NCI-H1105 treated with DMSO at 0.1 percent for 48 hours (cell line): ENCODE results near the gene SYNGR3.
"Not testable (repeated sequence)": the region's sequence is repeated elsewhere in the genome, so short reads cannot be mapped to it uniquely, and the experiment has no call there.

Experiments
- DNase-seq: peaks from one replicate; lab custom pipeline; 2025; lab: John Stamatoyannopoulos, UW

The SYNGR3 gene

GRCh38 chr16:2008631-2009163 lies 18.9 kb downstream of the SYNGR3 start:
- DNase-seq, result no peak

GRCh38 chr16:2009164-2009711 lies 19.5 kb downstream of the SYNGR3 start:
- no peak for DNase-seq

- peak; percentile 66 for DNase-seq
Observed at GRCh38 chr16:2009791-2010510, 20.2 kb downstream of the SYNGR3 start, which contains the start of gene ZNF598. ZNF598 (minus strand) TSS chr16:2009821.

DNA sequence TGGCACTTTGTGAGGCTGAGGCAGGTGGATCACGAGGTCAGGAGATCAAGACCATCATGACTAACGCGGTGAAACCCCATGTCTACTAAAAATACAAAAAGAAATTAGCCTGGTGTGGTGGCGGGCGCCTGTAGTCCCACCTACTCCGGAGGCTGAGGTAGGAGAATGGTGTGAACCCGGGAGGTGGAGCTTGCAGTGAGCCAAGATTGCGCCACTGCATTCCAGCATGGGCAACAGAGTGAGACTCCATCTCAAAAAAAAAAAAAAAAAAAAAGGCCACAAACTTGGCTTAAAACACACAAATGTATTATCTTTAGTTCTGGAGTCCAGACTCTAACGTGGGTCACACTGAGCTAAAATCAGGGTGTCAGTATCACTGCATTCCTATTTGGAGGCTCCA lies 22.0 kb downstream of the SYNGR3 start:
- DNase-seq, result not testable (repeated sequence)

GRCh38 chr16:2013527-2013926 lies 23.8 kb downstream of the SYNGR3 start:
- no peak for DNase-seq

DNA sequence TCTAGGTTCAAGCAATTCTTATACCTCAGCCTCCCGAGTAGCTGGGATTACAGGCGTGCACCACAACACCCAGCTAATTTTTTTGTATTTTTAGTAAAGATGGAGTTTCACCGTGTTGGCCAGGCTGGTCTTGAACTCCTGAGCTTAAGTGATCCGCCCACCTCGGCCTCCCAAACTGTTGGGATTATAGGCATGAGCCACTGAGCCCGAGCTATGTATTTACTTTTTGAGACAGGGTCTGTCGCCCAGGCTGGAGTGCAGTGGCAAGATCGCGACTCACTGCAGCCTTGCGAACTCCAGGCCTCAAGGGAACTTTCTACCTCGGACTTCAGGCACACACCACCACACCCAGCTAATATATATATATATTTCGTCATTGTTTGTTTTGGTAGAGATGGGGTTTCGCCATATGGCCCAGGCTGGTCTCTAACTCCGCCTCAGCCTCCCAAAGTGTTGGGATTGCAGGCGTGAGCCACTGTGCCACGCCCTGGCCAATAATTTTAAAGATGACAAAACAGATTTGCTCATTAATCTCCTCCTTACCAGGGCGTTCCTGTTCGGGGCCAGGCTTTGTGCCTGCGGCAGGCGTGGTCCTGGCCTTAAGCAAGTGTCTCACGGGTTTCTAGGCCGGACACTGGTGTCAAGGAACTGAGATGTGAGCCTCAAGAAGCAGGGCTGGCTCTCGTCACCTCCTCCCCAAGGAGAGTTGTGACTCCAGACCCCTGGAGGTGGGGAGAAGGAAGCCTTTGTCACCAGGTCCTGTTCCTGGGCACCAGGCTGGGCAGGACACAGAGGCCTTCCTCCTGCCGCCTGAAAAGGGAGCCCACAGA lies 25.6 kb downstream of the SYNGR3 start:
- no peak for DNase-seq

GRCh38 chr16:2015947-2016208 lies 26.1 kb downstream of the SYNGR3 start:
- DNase-seq, result no peak

DNA sequence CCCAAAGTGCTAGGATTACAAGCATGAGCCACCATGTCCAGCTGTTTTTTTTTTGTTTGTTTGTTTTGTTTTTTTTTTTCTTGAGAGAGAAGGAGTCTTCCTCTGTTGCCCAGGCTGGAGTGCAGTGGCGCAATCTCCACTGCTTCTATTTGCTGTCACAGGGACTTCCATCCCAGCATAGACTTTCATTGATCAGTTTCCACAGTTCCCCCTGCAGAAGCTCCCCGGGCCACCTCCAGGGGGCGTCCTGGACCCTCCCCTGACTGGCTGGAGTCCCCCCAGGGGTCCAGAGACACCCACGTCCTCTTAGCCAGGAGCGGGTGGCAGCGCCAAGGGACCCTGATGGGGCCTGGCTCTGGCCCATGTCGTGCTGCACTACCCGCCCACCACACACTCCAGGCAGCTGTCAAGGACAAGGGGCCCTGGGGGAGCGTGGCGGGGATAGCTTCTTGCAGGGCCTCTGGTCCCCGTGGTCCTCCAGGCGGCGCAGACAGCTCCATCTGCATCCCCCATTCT lies 26.7 kb downstream of the SYNGR3 start:
- DNase-seq, result no peak

DNA sequence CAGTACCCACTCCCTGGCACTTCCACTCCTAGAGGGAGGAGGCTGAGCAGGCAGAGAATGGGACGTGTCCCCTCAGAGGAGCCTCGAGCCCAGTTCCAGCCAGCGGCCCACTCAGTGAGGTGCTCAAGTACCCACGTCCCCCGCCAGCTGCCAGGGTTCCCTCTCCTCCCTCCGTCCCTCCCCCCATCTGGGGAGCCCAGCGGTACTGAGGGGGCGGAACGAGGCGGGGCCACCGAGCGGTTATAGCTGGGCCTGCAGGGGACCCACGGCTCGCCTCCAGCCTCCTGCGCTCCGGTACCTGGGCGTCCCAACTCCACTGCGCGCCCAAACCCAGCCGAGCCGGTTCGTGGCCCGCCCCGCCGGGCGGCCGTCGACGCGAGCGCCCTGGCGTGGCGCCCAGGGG lies 29.7 kb downstream of the SYNGR3 start, which contains the start of gene NPW:
TSS of gene NPW (plus strand) at position 268 of the 403 bp plus-strand sequence.
- DNase-seq, result peak; percentile 8

GRCh38 chr16:2019921-2020831 lies 30.4 kb downstream of the SYNGR3 start:
- no peak for DNase-seq

- DNase-seq, result no peak
Observed at GRCh38 chr16:2022723-2023091, 32.9 kb downstream of the SYNGR3 start.

- peak; percentile 62 for DNase-seq
Observed at GRCh38 chr16:2023092-2024031, 33.6 kb downstream of the SYNGR3 start.

- no peak for DNase-seq
Observed at GRCh38 chr16:2024032-2024420, 34.3 kb downstream of the SYNGR3 start.

DNA sequence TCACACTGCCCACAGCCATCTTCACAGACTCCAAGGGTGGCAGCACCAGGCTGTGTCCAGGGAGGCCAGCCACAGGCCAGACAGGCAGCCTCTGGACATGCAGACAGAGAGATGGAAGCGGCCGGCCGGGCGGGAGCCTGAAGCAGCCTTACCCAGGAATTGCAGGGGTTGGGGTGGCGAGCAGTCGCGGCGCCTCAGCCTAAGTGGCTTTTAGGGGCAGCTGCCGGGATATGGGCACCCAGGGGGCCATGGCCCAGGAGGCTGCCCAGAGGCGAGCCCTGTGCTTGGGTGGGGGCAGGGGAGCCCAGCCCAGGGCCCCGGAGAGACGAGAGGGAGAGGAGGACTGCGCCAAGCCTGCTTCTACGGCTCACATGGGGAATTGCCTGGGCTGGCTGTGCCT lies 35.5 kb downstream of the SYNGR3 start:
- no peak for DNase-seq

GRCh38 chr16:2025878-2026460 lies 36.2 kb downstream of the SYNGR3 start:
- no peak for DNase-seq

DNA sequence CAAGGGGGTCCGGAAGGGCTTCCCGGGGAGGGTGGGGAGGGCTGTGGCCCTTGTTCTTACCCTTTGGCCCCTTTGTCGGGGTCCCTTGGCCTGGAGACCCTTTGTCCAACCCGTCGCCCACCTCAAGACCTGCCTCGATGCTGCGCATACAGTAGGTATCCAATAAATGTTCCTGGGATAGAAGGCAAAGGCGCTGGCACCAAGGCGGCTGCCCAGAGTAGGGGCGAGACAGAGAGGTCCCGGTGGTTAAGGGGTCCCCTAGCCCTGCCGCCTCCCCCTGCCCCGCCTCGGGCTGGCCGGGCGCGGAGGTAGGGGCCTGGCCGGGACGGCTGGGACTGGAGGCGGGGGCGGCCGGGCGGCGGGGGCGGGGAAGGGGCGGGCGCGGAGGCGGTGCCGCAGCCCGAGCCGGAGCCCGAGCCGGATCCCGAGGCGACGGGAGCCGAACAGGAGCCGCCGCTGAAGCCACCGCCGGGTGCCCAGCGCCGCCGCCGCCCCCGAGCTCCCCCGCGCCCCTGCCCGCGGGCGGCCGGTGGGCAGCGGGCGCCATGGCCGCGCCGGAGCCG lies 36.8 kb downstream of the SYNGR3 start, which contains the start of gene NHERF2:
TSS of gene NHERF2 (plus strand) at position 442 of the 563 bp plus-strand sequence. CDS start at position 546, 104 bp downstream.
- DNase-seq, result no peak

DNA sequence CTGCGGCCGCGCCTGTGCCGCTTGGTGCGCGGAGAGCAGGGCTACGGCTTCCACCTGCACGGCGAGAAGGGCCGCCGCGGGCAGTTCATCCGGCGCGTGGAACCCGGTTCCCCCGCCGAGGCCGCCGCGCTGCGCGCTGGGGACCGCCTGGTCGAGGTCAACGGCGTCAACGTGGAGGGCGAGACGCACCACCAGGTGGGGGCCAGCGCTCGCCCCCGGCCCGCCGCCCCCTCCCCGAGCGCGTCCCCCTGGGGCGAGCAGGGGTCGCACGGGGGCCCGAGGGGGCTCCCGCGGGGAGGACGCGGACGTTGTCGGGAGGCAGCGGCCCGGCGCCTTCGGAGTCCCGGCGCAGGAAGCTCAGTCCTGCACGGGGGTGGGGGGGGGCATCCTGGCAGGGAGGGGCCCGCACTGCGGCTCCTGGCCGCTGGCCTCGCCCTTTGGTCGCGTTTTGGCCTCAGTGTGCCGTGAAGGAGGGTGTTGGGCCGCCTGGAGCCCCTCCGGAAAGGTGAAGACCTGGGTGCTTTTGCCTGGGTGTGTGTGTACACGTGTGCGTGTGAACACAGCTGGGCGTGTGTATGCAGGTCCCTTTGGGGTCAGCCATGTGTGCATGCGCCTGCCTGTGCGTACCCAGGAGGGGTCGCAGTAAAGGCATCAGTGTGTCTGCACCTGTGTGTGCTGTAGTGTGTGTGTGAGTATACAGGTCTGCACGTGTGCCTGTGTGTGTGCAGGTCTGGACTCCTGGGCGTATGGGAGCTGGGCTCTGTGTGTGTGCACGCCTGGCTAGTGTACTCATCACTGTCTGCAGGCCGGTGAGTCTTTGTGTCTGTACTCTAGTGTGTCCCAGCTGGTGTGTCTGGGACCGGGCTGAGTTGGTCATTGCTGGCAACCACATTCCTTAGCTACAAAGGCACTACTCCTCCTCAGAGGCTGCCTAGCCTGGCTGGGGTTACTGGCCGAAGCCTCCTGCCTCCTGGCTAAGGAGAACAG lies 37.5 kb downstream of the SYNGR3 start:
- DNase-seq, result no peak

- no peak for DNase-seq
Observed at GRCh38 chr16:2028146-2028545, 38.4 kb downstream of the SYNGR3 start.
